ENCODE measurements around the gene CUL4A. TPM values are rescaled to one million over a fixed set of nuclear protein-coding genes. Genes with fewer than 3 reads are reported as not detected.

Gene CUL4A
- total RNA-seq, 6 donors from 2014 or later, result 54.4 to 346 (median 129) TPM

GRCh38 chr13:113291129-113291528 lies 81.7 kb downstream of the CUL4A start:
- Histone ChIP-seq H3K27me3 (no peaks in the 10 kb centered on the region), H3K9me3 (no peaks in the 10 kb centered on the region), H3K27ac (no peak overlapping the region), H3K36me3 (no peaks in the 10 kb centered on the region), H3K4me1 (peaks cover 1 to 9% (median 4%) of the 10 kb centered on the region in 4 donors), H3K4me3 (no peak overlapping the region)
- no peak for TF ChIP-seq EP300 (IDR thresholded peaks at IDR 0.05)
- TF ChIP-seq POLR2AphosphoS5 (IDR thresholded peaks at IDR 0.05), result no peak
- no peak for TF ChIP-seq CTCF (IDR thresholded peaks at IDR 0.05)
- TF ChIP-seq POLR2A (IDR thresholded peaks at IDR 0.05), result no peak
- ATAC-seq (ENCODE audit: low FRiP score in 2 of 2), result no peak
- WGBS, 2 donors, result 57 to 68% methylated on average over 2 of the region's 2 CpGs
- DNase-seq, result no peak

GRCh38 chr13:113292021-113292862 lies 82.8 kb downstream of the CUL4A start:
- ATAC-seq (ENCODE audit: low FRiP score in 2 of 2), result peak in 1 of 2 donors; percentile 59
- TF ChIP-seq CTCF (IDR thresholded peaks at IDR 0.05), result no peak
- TF ChIP-seq POLR2AphosphoS5 (IDR thresholded peaks at IDR 0.05), result no peak
- no peak for TF ChIP-seq POLR2A (IDR thresholded peaks at IDR 0.05)
- no peak for TF ChIP-seq EP300 (IDR thresholded peaks at IDR 0.05)
- Histone ChIP-seq H3K4me1 (peaks cover 3 to 14% (median 9%) of the 10 kb centered on the region in 4 donors), H3K36me3 (no peaks in the 10 kb centered on the region), H3K9me3 (no peaks in the 10 kb centered on the region), H3K27ac (peak overlapping the region in 1 of 4 donors; percentile 1), H3K27me3 (no peaks in the 10 kb centered on the region), H3K4me3 (peak overlapping the region in 3 of 4 donors; percentile 8 to 21 (median 15))
- 10 to 15% methylated on average over 22 of the region's 22 CpGs for WGBS, 2 donors
- peak; percentile 38 to 92 for DNase-seq

- Histone ChIP-seq H3K4me3 (no peak overlapping the region), H3K4me1 (peaks cover 10 to 26% (median 20%) of the 10 kb centered on the region in 4 donors), H3K27ac (no peak overlapping the region), H3K27me3 (no peaks in the 10 kb centered on the region), H3K36me3 (no peaks in the 10 kb centered on the region), H3K9me3 (no peaks in the 10 kb centered on the region)
- no peak for DNase-seq
- no peak for ATAC-seq (ENCODE audit: low FRiP score in 2 of 2)
- WGBS, 2 donors, result 85% methylated on average over 9 of the region's 9 CpGs
- TF ChIP-seq EP300 (IDR thresholded peaks at IDR 0.05) (no peak), POLR2A (IDR thresholded peaks at IDR 0.05) (no peak), CTCF (IDR thresholded peaks at IDR 0.05) (no peak), POLR2AphosphoS5 (IDR thresholded peaks at IDR 0.05) (no peak)
Observed at GRCh38 chr13:113293686-113294085, 84.3 kb downstream of the CUL4A start.

GRCh38 chr13:113295776-113296175 lies 86.4 kb downstream of the CUL4A start:
- 89 to 96% methylated on average over 6 of the region's 6 CpGs for WGBS, 2 donors
- H3K4me1 ChIP-seq, result peaks cover 16 to 41% (median 31%) of the 10 kb centered on the region in 4 donors
- no peaks in the 10 kb centered on the region for H3K27me3 ChIP-seq
- no peak overlapping the region for H3K4me3 ChIP-seq
- DNase-seq, result no peak
- no peaks in the 10 kb centered on the region for H3K36me3 ChIP-seq
- no peak for TF ChIP-seq EP300 (IDR thresholded peaks at IDR 0.05)
- TF ChIP-seq CTCF (IDR thresholded peaks at IDR 0.05), result no peak
- no peak for TF ChIP-seq POLR2AphosphoS5 (IDR thresholded peaks at IDR 0.05)
- TF ChIP-seq POLR2A (IDR thresholded peaks at IDR 0.05), result no peak
- ATAC-seq (ENCODE audit: low FRiP score in 2 of 2), result no peak
- H3K9me3 ChIP-seq, result no peaks in the 10 kb centered on the region
- no peak overlapping the region for H3K27ac ChIP-seq

Measured in upper lobe of left lung (tissue), 6 donors.